Activated CD8-positive, alpha-beta T cell treated with anti-CD3 and anti-CD28 coated beads for 36 hours (primary cell): ENCODE measurements around the gene GARIN5B. TPM values are rescaled to one million over a fixed set of nuclear protein-coding genes. Genes with fewer than 3 reads are reported as not detected.

ENCODE experiments used
- ATAC-seq: fragments of 200-7000 bp; cut with Tn5 transposase; one replicate; pipeline ENCODE4 v1.10.0; 2021; ENCODE audit warnings: mild to moderate bottlenecking, moderate library complexity
- CTCF ChIA-PET: fragments of 350-600 bp; sonication (Branson Sonifier 250); formaldehyde crosslinking; loops from one replicate; lab custom pipeline; 2021; ENCODE audit warnings: antibody characterized with exemption; lab: Charles Lee
- POLR2A ChIA-PET: fragments of 350-600 bp; sonication (Branson Sonifier 250); formaldehyde crosslinking; loops from one replicate; lab custom pipeline; 2021; ENCODE audit warnings: antibody characterized with exemption; lab: Charles Lee
- DNase-seq: peaks from one replicate; pipeline ENCODE4 v3.0.0-alpha.2; 2020
- H3K27ac Mint-ChIP-seq: one replicate; pipeline ENCODE4 v1.8.0; 2021; ENCODE audit warnings: mild to moderate bottlenecking, mixed read lengths
- H3K27me3 Mint-ChIP-seq: one replicate; pipeline ENCODE4 v1.8.0; 2021; ENCODE audit warnings: mixed read lengths
- H3K36me3 Mint-ChIP-seq: one replicate; pipeline ENCODE4 v1.8.0; 2021; ENCODE audit warnings: low read depth, mixed read lengths
- H3K4me1 Mint-ChIP-seq: one replicate; pipeline ENCODE4 v1.8.0; 2021; ENCODE audit warnings: low read depth, mixed read lengths
- H3K4me3 Mint-ChIP-seq: one replicate; pipeline ENCODE4 v1.8.0; 2021; ENCODE audit warnings: mild to moderate bottlenecking, moderate library complexity, mixed read lengths
- H3K9me3 Mint-ChIP-seq: one replicate; pipeline ENCODE4 v1.8.0; 2021; ENCODE audit warnings: mixed read lengths
- CTCF ChIP-seq: fragments of 200-600 bp; IDR thresholded peaks from one replicate; pipeline ENCODE4 v1.8.0; 2022; ENCODE audit warnings: antibody characterized with exemption, mild to moderate bottlenecking
- intact Hi-C: fragments of 100-400 bp; cut with micrococcal nuclease; formaldehyde crosslinking; loops from one replicate; pipeline ENCODE4 v1.10.0; 2022
- total RNA-seq, 2 experiments: library from RNA; stranded (reverse); gene quantifications; one replicate each; pipeline ENCODE4 v1.2.3, GENCODE V29; 2021

GARIN5B gene
- total RNA-seq, 2 experiments from 2014 or later: not detected

DNA sequence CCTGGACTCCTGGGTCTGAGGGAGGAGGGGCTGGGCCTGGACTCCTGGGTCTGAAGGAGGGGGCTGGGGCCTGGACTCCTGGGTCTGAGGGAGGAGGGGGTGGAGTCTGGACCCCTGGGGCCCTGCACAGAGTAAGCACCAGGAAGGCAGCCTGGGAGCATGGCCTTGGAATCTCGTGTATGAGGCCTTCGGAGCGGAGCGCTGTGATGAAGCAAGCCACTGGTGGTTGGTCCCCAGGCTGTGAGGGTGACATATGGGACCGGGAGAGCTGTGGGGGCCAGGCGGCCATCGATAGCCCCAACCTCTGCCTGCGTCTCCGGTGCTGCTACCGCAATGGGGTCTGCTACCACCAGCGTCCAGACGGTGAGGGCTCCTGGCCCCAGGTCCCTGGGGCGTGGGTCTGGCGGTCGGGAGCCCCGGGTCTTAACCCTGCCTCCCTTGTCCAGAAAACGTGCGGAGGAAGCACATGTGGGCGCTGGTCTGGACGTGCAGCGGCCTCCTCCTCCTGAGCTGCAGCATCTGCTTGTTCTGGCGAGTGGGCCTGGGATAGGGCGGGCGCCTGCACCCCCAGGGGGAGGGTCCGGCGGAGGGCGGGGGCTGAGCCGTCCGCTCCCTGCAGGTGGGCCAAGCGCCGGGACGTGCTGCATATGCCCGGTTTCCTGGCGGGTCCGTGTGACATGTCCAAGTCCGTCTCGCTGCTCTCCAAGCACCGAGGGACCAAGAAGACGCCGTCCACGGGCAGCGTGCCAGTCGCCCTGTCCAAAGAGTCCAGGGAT lies 14.5 kb upstream of the GARIN5B start:
- H3K9me3 Mint-ChIP-seq: no peaks in the 10 kb centered on the region
- no peak overlapping the region for H3K4me3 Mint-ChIP-seq
- H3K36me3 Mint-ChIP-seq: peaks cover 13% of the 10 kb centered on the region
- ATAC-seq (no peak), DNase-seq (no peak)
- POLR2A ChIA-PET: interaction anchor here (0.6 to 1.5 kb wide), 3 partner anchors 12 to 121 kb away, joined by 3 to 4 read pairs (median 3); no protein-coding TSS in a partner anchor
- intact Hi-C loops: no loop called here
- H3K4me1 Mint-ChIP-seq: peaks cover 13% of the 10 kb centered on the region
- TF ChIP-seq CTCF: no peak
- peaks cover 8% of the 10 kb centered on the region for H3K27me3 Mint-ChIP-seq
- H3K27ac Mint-ChIP-seq: no peak overlapping the region
- CTCF ChIA-PET: no interaction called here

GRCh38 chr19:55376241-55376933 lies 13.3 kb upstream of the GARIN5B start, which contains the start of gene TMEM190:
TMEM190 (plus strand) TSS chr19:55376826; CDS start chr19:55376854, 28 bp downstream.
- no peak within 1 kb of the TSS for H3K4me3 Mint-ChIP-seq
- ATAC-seq (no peak), DNase-seq (no peak)
- peaks cover 10% of the 10 kb centered on the region for H3K4me1 Mint-ChIP-seq
- no peak for TF ChIP-seq CTCF
- ChIA-PET CTCF (interaction anchor here (0.6 kb wide), 1 partner anchor 36 kb away, joined by 3 read pairs; no protein-coding TSS in a partner anchor), POLR2A (interaction anchor here (0.8 to 8.1 kb wide), 3 partner anchors 7 to 28 kb away, joined by 3 to 37 read pairs (median 3); partner anchors contain the start of gene TMEM238)
- peaks cover 3% of the 10 kb centered on the region for H3K36me3 Mint-ChIP-seq
- no peak within 1 kb of the TSS for H3K27ac Mint-ChIP-seq
- H3K9me3 Mint-ChIP-seq: no peaks in the 10 kb centered on the region
- intact Hi-C loops: no loop called here
- H3K27me3 Mint-ChIP-seq: peaks cover 20% of the 10 kb centered on the region

DNA sequence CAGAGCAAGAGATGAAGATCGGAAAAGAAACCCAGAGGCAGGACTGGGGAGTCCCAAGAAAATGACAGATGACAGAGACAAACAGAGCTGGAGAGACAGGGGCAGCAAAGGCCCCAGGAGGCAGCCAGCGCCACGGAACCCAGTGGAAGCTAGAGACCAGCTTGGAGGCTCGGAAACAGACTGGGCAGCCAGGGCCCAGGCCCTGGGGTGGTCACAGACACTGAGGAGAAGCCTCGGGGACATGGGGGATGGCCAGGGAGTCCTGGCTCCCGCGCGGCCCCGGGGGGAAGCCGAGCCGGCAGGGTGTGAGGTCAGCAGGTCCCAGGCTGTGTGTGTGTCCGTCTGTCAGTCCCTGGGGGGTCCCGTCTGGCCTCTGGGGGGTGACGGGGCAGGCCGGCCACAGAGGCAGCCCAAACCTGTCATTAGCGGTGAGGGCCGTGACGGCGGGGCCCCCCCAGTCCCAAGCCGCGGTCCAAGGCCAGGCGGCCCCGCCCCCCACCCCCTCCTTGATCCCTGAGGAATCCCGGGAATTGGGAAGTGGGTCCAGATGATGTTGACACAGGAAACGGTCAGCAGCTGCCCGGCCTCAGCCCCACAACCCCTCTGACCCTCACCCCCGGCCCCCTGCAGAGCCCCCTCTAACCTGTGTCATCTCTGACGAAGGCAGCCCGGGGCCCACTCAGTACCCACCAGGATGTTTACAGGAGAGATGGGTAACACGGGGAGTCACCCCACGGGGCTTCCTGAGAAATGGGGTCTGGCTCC lies 11.1 kb upstream of the GARIN5B start:
- Mint-ChIP-seq H3K9me3 (no peaks in the 10 kb centered on the region), H3K36me3 (no peaks in the 10 kb centered on the region), H3K4me1 (peaks cover 13% of the 10 kb centered on the region), H3K4me3 (no peak overlapping the region), H3K27ac (no peak overlapping the region), H3K27me3 (peaks cover 33% of the 10 kb centered on the region)
- TF ChIP-seq CTCF: no peak
- CTCF ChIA-PET: no interaction called here
- intact Hi-C loops: no loop called here
- POLR2A ChIA-PET: interaction anchor here (1.0 to 8.1 kb wide), 2 partner anchors 9 to 92 kb away, joined by 4 to 37 read pairs; partner anchors contain the start of gene TMEM238
- no peak for DNase-seq
- ATAC-seq: no peak

DNA sequence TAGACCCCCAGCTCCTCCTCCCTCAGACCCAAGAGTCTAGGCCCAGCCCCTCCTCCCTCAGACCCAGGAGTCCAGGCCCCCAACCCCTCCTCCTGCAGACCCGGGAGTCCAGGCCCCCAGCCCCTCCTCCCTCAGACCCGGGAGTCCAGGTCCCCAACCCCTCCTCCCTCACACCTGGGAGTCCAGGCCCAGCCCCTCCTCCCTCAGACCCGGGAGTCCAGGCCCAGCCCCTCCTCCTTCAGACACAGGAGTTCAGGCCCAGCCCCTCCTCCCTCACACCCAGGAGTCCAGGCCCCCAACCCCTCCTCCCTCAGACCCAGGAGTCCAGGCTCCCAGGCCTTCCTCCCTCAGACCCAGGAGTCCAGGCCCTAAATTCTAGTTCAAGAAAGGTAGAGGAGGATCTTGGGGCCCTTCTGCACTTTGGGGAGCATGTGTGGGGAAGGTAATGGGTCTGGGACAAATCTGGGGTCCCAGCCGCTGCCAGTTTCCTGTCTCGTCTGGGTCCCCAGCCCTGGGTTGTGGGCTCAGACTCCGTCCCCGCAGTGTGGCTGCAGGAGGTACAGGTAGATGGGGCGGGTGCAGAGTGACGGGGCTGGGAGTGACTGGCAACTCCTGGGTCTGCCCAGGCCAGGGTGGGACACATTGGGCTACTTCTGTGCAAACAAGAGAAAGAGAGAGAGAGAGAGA lies 10.4 kb upstream of the GARIN5B start:
- DNase-seq (no peak), ATAC-seq (no peak)
- Mint-ChIP-seq H3K9me3 (no peaks in the 10 kb centered on the region), H3K27ac (no peak overlapping the region), H3K4me3 (no peak overlapping the region), H3K4me1 (peaks cover 13% of the 10 kb centered on the region), H3K36me3 (no peaks in the 10 kb centered on the region), H3K27me3 (peaks cover 37% of the 10 kb centered on the region)
- ChIA-PET CTCF (interaction anchor here (1.8 kb wide), 1 partner anchor 72 kb away, joined by 7 read pairs; no protein-coding TSS in a partner anchor), POLR2A (interaction anchor here (0.7 to 8.1 kb wide), 3 partner anchors 10 to 73 kb away, joined by 3 to 37 read pairs (median 4); partner anchors contain the start of gene TMEM238)
- intact Hi-C loops: no loop called here
- no peak for TF ChIP-seq CTCF
